ENCODE data around the gene MINDY4. TPM values are rescaled to one million over a fixed set of nuclear protein-coding genes. Genes with fewer than 3 reads are reported as not detected.

MINDY4 gene
- total and polyA plus RNA-seq, 2 donors = 5.6 to 12.8 TPM

DNA sequence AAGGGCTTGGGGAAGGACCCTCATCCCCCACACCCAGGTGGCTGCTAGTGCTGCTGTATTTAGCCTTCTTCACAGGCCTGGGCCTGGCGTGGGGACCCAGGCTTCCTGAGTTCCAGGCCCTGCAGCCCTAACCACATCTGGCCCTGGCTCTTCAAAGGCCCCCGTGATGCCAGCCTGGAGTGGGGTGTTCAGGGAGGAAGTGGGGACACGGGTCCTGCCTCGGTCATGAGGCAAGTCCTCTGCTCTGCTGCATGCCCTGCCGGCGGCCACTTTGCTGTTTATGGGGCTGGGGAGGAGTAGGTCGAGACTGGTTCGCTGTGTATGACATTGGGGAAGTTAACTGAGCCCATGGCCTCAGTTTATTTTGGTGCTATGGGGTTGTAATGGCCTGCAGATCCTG, 131.9 kb downstream of the MINDY4 start:
- no peak overlapping the region for H3K27ac ChIP-seq (ENCODE audit: low read depth)
- DNase-seq (ENCODE audit: extremely low spot score) = no peak
- H3K4me1 ChIP-seq (ENCODE audit: insufficient read depth) = no peaks in the 10 kb centered on the region
- no peaks in the 10 kb centered on the region for H3K36me3 ChIP-seq (ENCODE audit: insufficient read depth)
- H3K4me3 ChIP-seq (ENCODE audit: low read depth, low read length) = no peak overlapping the region
- WGBS = 95% methylated on average over 8 of the region's 8 CpGs

DNA sequence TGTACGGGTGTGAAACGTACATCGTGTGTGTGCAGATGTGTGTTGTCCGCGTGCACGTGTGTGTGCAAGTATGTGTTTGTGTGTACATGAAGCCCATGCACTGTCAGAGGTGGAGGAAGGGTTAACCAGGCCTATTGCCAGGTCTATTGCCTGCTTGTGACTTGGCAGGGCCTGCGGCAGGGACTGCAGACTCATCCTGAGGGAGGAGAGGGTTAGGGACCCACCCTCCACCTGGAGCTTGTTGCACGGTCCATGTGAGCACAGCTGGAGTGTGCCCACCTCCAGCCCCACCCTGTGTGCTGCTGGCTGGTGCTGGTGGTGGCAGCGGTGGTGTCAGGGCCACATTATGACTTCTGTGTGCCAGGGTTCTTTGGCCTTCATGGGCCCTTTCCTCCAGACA, 133.3 kb downstream of the MINDY4 start:
- WGBS = 87% methylated on average over 9 of the region's 9 CpGs

DNA sequence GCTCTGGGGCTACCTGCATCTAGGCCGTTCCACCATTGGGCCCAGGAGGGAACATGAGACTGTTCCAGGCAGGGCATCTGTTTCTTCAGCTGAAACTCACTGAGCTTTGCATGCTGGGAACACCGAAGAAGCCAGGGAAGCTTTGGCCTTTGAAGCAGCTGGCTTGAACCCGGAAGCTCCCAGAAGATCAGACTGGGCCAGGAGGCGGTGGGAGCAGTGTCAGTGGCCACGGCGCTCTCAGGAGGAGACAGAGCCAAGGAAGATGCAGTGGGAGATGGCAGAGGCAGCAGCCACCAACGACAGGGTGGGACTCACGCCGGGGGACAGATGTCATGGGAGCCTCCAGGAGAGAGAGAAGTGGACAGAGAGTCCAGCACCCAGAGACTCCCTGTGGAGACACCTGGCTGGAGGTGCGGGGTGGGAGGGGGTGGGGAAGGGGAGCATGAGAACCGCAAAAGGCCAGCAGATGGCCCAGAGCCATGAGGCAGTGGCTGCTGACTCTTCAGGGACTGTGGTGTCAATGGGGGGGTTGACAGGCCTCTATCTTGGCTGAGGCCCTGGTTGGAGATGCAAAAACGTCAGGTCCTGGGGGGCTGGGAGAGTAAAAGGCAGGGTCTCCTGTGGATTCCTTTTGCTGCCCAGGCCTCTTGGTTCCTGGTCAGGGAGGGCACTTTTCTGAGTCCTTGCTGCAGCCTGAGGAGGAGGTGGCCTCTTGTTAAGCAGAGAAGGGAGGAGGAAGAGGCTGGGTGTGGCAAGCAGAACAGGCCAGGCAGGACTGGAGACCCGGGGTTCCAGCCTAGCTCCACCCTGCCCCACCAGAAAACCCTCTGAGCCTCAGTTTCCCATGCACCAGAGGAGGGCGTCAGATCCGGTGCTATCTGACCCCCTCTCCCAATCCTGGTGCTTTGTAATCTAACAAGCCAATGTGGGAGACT, 134.1 kb downstream of the MINDY4 start:
- WGBS = 84% methylated on average over 15 of the region's 15 CpGs
- H3K4me1 ChIP-seq (ENCODE audit: insufficient read depth) = no peaks in the 10 kb centered on the region
- no peaks in the 10 kb centered on the region for H3K36me3 ChIP-seq (ENCODE audit: insufficient read depth)
- H3K27ac ChIP-seq (ENCODE audit: low read depth) = no peak overlapping the region
- no peak overlapping the region for H3K4me3 ChIP-seq (ENCODE audit: low read depth, low read length)
- DNase-seq (ENCODE audit: extremely low spot score) = no peak

More for the DNA sequence above, 133.3 kb downstream of the MINDY4 start:
- H3K27ac ChIP-seq (ENCODE audit: low read depth) = no peak overlapping the region
- DNase-seq (ENCODE audit: extremely low spot score) = no peak
- no peak overlapping the region for H3K4me3 ChIP-seq (ENCODE audit: low read depth, low read length)
- no peaks in the 10 kb centered on the region for H3K36me3 ChIP-seq (ENCODE audit: insufficient read depth)
- H3K4me1 ChIP-seq (ENCODE audit: insufficient read depth) = no peaks in the 10 kb centered on the region

DNA sequence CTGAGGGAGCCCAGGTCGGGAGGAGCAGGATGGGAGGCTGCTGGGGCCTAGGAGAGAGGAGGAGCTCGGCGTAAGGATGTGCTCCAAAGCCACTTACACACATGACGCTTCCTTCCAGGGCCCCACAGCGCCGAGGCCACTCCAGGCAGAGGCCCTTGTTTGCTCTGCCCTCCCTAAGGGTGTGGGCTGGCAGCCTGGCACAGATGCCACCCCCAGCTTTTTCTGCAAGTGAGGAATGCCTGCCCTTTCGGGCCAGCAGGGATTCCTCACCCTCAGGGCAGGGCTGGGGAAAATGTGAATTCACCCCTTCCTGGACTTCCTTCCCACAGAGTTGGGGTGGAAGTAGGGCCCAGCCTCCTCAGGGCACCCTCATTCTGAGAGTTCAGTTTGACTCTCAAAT, 134.8 kb downstream of the MINDY4 start:
- 82% methylated on average over 7 of the region's 7 CpGs for WGBS
- no peaks in the 10 kb centered on the region for H3K36me3 ChIP-seq (ENCODE audit: insufficient read depth)
- H3K4me1 ChIP-seq (ENCODE audit: insufficient read depth) = no peaks in the 10 kb centered on the region
- no peak for DNase-seq (ENCODE audit: extremely low spot score)
- no peak overlapping the region for H3K4me3 ChIP-seq (ENCODE audit: low read depth, low read length)
- no peak overlapping the region for H3K27ac ChIP-seq (ENCODE audit: low read depth)

DNA sequence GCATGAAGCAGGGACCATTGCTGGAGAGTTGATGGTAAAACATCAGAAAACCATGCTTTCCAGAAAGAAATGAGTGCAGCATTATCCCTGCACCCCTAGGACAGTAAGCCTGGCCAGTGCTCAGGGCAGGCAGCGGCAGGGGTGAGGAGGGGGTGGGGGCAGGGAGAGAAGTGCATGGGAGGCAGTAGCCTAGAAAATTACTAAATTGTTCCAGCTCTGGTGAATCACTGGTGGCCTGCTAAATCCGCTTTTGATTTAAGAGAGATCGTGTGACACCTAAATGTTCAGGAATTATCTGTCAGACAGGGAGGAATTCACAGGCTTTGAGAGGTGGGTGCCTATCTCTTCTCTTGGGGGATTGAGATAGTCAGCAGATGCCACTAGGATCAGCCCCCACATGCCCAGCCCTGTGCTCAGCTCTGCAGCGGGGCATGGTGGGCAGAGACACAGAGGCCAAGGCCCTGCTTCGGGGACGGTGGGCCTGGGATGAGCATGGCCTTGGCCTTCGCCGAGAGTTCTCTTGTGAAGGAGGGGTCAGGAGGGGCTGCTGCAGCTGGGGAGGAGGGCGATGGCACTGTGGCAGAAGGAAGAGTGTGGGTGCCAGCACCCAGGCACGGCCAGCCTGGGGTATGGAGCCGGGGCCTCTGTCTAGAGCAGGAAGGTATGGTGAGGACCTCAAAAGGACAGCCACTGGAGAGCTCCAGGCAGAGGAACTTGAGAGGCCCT, 135.5 kb downstream of the MINDY4 start:
- DNase-seq (ENCODE audit: extremely low spot score) = no peak
- H3K4me1 ChIP-seq (ENCODE audit: insufficient read depth) = no peaks in the 10 kb centered on the region
- 91% methylated on average over 11 of the region's 11 CpGs for WGBS
- no peaks in the 10 kb centered on the region for H3K36me3 ChIP-seq (ENCODE audit: insufficient read depth)
- no peak overlapping the region for H3K4me3 ChIP-seq (ENCODE audit: low read depth, low read length)
- H3K27ac ChIP-seq (ENCODE audit: low read depth) = no peak overlapping the region

DNA sequence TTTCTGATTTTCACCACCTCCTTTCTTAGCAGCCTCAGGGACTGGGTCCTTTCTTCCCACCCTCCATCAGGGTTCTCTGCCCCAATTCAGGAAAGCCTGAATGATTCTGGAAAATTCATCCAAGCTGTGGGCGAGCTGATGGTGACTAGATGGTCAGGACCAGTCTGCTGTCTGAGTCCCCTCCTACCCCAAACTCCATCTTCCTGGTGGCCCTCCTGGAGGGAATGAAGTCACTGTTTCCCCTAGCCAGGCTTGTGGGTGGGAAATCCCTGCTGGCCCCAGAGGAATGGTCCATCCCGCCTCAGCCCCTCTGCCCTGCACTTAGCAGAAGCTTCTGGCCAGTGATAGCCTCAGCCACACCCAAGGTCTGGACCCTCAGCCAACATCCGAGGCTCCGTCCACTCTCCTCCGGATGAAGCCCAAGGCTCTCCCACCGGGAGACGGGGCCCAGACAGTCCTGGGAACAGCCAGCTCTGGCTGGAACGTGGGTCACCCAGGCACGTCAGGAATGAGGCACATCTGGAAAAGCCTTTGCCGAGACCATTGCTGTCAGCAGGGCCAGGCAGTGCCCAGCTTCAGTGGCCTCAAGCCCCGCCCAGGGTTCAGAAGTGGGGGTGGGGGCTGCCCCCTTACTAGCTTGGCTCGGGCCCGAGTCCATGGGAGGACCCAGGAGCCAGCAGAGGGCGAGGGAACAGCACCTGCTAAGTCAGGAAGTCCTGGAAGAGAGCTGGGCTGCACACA, 136.5 kb downstream of the MINDY4 start:
- no peaks in the 10 kb centered on the region for H3K36me3 ChIP-seq (ENCODE audit: insufficient read depth)
- no peaks in the 10 kb centered on the region for H3K4me1 ChIP-seq (ENCODE audit: insufficient read depth)
- H3K27ac ChIP-seq (ENCODE audit: low read depth) = no peak overlapping the region
- 73% methylated on average over 14 of the region's 14 CpGs for WGBS
- DNase-seq (ENCODE audit: extremely low spot score) = no peak
- H3K4me3 ChIP-seq (ENCODE audit: low read depth, low read length) = no peak overlapping the region

DNA sequence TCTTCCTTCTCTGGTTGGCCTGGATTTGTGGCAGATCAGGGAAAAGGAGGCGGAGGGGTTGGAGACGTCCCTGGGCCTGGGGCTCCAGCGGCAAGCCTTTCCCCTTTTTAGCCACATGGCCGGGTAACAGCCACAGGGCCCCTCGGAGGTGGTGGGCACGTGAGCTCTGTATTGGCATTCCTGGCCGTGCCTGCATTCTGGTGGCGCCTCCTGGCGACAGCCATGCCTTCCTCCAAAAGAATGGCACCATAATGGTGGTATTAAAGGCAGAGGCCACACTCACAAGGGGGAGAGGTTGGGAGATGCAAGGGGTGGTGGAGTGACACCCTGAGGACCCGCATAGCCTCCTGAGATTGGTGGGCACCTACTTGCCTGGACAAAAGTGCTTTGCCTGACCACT, 137.5 kb downstream of the MINDY4 start:
- H3K36me3 ChIP-seq (ENCODE audit: insufficient read depth) = no peaks in the 10 kb centered on the region
- 90% methylated on average over 10 of the region's 10 CpGs for WGBS
- H3K27ac ChIP-seq (ENCODE audit: low read depth) = no peak overlapping the region

DNA sequence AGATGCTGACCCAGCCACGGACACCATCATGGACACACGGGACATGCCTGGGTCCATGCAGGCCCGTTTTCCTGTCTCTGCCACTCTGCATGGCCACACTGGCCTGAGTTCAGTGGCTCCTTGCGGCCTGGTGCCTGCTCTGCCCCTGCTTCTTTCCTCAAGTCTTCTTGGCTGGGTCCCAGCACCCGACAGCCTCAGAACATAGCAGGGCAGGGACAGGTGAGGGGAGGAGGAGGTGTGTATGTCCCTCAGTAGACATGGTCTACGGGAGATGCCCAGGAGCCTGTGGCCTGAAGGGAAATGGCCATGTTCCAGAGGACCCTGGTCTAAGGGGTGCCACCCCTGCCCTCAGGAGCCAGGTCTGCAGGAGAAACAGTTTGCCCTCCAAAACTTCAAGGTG, 138.2 kb downstream of the MINDY4 start:
- 90% methylated on average over 6 of the region's 6 CpGs for WGBS
- Histone ChIP-seq H3K36me3 (ENCODE audit: insufficient read depth) (no peaks in the 10 kb centered on the region), H3K4me1 (ENCODE audit: insufficient read depth) (no peaks in the 10 kb centered on the region), H3K4me3 (ENCODE audit: low read depth, low read length) (no peak overlapping the region), H3K27ac (ENCODE audit: low read depth) (no peak overlapping the region)
- no peak for DNase-seq (ENCODE audit: extremely low spot score)

More for the DNA sequence above, 137.5 kb downstream of the MINDY4 start:
- Histone ChIP-seq H3K4me3 (ENCODE audit: low read depth, low read length) (no peak overlapping the region), H3K4me1 (ENCODE audit: insufficient read depth) (no peaks in the 10 kb centered on the region)
- DNase-seq (ENCODE audit: extremely low spot score) = no peak

DNA sequence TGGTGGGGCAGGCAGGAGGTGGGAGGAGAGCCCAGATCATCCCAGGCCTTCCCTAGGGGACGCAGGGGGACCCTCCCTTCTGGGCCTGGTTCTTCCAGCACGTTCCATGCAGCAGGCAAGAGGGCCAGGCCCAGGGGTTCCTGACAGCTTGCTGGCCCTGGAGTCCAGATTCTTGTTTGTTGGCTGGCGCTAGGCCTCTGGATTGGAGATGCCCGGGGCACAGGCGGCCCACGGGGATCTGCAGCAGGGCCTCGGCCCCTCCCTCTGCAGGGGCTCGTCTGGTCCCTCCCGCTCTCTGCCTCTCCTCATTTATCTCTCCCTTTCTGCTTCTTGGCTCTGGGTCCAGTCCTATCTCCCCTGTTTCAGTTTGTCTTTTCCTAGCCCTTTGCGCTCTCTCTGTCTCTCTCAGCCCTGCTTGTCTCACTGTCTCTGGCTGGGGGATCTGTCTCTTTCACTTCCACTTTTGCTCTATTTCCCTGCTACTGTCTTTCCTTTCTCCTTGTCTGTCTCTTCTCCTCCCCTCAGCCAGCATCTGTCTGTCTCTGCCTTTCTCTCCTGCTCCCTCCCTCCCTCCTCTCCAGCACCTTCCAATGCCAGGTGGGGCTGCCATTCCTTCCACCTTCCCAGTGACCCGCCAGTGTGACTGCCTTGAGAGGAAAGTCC, 139.3 kb downstream of the MINDY4 start:
- 47% methylated on average over 11 of the region's 11 CpGs for WGBS
- no peaks in the 10 kb centered on the region for H3K4me1 ChIP-seq (ENCODE audit: insufficient read depth)
- no peak overlapping the region for H3K4me3 ChIP-seq (ENCODE audit: low read depth, low read length)
- H3K27ac ChIP-seq (ENCODE audit: low read depth) = no peak overlapping the region
- no peak for DNase-seq (ENCODE audit: extremely low spot score)
- H3K36me3 ChIP-seq (ENCODE audit: insufficient read depth) = no peaks in the 10 kb centered on the region

DNA sequence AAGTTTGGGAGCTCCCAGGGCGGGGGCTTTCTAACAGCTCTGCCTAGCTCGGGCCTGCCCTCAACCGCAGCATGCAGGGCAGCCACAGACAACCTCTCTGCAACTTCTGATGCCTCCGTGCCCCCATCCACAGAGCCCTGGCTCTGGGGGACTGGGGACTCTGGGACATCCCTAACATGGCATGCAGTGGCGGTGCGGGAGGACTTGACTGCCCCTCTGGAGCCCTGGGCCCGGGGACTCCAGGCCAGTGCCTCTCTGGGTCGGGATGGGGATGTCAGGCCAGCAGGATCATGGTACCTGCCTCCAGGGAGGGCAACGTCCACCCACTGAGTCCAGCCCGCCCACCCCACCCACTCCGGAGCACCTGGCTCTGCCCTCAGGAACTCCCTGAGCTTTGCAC, 139.9 kb downstream of the MINDY4 start:
- WGBS = 60% methylated on average over 11 of the region's 11 CpGs
- Histone ChIP-seq H3K4me1 (ENCODE audit: insufficient read depth) (no peaks in the 10 kb centered on the region), H3K4me3 (ENCODE audit: low read depth, low read length) (no peak overlapping the region), H3K27ac (ENCODE audit: low read depth) (no peak overlapping the region), H3K36me3 (ENCODE audit: insufficient read depth) (no peaks in the 10 kb centered on the region)
- DNase-seq (ENCODE audit: extremely low spot score) = no peak

DNA sequence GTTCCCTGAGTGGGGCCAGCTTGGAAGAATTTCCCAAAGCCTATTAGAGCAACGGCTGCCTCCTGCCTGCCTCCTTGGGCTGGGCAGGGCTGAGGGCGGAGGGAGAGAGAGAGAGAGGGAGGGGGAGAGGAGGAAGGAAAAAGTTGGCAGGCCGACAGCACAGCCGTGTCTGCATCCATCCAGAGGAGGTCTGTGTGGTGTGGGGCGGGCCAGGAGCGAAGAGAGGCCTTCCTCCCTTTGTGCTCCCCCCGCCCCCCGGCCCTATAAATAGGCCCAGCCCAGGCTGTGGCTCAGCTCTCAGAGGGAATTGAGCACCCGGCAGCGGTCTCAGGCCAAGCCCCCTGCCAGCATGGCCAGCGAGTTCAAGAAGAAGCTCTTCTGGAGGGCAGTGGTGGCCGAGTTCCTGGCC, 140.3 kb downstream of the MINDY4 start, which contains the start of gene AQP1:
TSS of gene AQP1 (plus strand) at position 293 of the 409 bp plus-strand sequence. CDS start at position 350, 57 bp downstream.
- peak within 1 kb of the TSS; percentile 23 for H3K4me3 ChIP-seq (ENCODE audit: low read depth, low read length)
- WGBS = 19% methylated on average over 12 of the region's 12 CpGs
- no peaks in the 10 kb centered on the region for H3K4me1 ChIP-seq (ENCODE audit: insufficient read depth)
- no peaks in the 10 kb centered on the region for H3K36me3 ChIP-seq (ENCODE audit: insufficient read depth)
- H3K27ac ChIP-seq (ENCODE audit: low read depth) = no peak within 1 kb of the TSS
- peak; percentile 53 for DNase-seq (ENCODE audit: extremely low spot score)

DNA sequence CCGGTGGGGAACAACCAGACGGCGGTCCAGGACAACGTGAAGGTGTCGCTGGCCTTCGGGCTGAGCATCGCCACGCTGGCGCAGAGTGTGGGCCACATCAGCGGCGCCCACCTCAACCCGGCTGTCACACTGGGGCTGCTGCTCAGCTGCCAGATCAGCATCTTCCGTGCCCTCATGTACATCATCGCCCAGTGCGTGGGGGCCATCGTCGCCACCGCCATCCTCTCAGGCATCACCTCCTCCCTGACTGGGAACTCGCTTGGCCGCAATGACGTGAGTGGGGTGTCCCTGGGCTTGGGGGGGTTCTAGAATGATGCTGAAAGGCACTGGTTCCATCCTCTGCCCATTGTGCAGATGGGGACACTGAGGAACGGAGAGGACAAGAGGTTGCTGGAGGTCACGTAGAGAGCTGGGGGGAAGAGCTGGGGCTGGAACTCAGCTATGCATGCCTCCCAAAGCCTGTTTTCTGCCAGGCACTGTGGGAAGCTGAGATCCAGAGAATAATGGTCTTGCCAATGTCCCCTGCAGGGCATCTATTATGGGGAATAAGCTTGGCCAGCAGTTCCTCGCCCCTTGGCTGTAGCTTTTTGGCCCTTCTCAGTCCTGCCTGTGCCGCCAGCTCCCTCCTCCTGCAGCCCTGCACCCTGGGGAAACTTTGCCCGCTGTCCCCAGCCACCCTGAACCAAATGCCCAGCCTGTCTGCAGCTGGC, 141.0 kb downstream of the MINDY4 start:
- no peak for DNase-seq (ENCODE audit: extremely low spot score)
- no peaks in the 10 kb centered on the region for H3K36me3 ChIP-seq (ENCODE audit: insufficient read depth)
- H3K27ac ChIP-seq (ENCODE audit: low read depth) = no peak overlapping the region
- peak overlapping the region; percentile 23 for H3K4me3 ChIP-seq (ENCODE audit: low read depth, low read length)
- WGBS = 79% methylated on average over 26 of the region's 26 CpGs
- no peaks in the 10 kb centered on the region for H3K4me1 ChIP-seq (ENCODE audit: insufficient read depth)

DNA sequence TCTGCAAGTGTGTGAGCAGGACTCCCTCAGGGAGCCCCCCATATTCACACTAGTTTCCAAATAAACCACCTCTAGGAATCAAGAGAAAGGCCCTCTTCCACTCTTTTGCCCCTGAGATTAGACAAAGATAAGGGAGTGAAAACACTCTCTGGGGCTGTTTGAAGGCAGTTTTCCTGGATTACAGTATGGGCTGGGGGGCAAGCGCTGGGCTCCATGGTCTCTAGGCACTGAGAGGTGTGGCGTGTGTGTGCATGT, 141.4 kb downstream of the MINDY4 start:
- no peak overlapping the region for H3K27ac ChIP-seq (ENCODE audit: low read depth)
- H3K4me3 ChIP-seq (ENCODE audit: low read depth, low read length) = peak overlapping the region; percentile 23
- DNase-seq (ENCODE audit: extremely low spot score) = no peak
- 55% methylated on average over 2 of the region's 2 CpGs for WGBS
- H3K4me1 ChIP-seq (ENCODE audit: insufficient read depth) = no peaks in the 10 kb centered on the region
- H3K36me3 ChIP-seq (ENCODE audit: insufficient read depth) = no peaks in the 10 kb centered on the region
